22Rv1 (cell line): ENCODE results near the gene PALLD.

Experiments
- CTCF ChIP-seq: fragments of 450-650 bp; IDR thresholded peaks from 2 replicates; pipeline ENCODE4 v1.5.1; 2017; ENCODE audit warnings: mild to moderate bottlenecking
- ZFX ChIP-seq: fragments of 450-650 bp; IDR thresholded peaks from 2 replicates; pipeline ENCODE4 v1.6.1; 2017; ENCODE audit warnings: antibody characterized with exemption, borderline replicate concordance

DNA sequence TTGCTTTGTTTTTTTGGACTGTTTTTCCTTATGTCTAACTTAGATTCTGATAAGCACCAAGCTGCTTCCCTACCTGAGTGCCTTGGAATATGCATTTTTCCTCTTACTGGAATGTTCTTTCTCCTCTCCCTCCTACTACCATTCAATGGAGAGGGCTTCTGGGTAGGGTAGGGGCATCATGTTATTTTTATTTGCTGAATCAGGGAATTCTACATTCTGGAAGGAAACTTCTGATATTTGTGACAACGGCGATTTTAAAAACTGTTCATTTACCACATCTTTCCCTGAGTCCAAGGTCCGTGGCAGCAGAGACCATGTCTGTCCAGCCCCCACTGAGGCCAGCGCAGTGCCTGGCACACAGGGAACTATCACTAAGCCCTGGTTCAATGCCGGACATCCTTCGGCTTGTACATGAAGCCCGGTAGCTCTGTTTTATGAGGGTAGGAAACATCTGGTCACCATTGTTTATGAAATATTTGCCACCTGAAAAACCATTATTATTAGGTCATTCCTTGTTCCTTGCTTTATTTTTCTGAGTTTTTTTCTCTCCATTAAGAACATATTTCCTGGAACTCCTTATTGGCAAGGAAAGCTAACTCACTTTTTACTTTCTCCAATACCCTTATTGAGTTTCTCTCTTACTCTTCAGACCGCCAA, 57.0 kb downstream of the PALLD start:
- TF ChIP-seq CTCF = no peak
- TF ChIP-seq ZFX = no peak
